Stimulated activated naive CD4-positive, alpha-beta T cell treated with Interleukin-2 at 50 U/mL for 16 hours (primary cell): ENCODE data around the gene ZGLP1.
A peak's percentile ranks its signal among the peaks of the same experiment; 100 is the strongest.
"Not testable (repeated sequence)": the region's sequence is repeated elsewhere in the genome, so short reads cannot be mapped to it uniquely, and the experiment has no call there.

Experiments used
- DNase-seq: peaks from one replicate; lab custom pipeline; 2025; lab: John Stamatoyannopoulos, UW

ZGLP1 gene

GRCh38 chr19:10309423-10309822, at the start of gene ZGLP1:
TSS of gene ZGLP1 (minus strand) at chr19:10309815.
- DNase-seq: no peak

GRCh38 chr19:10356431-10356830, 46.8 kb upstream of the ZGLP1 start:
- no peak for DNase-seq

- DNase-seq: peak; percentile 11
These were observed 44.3 kb upstream of the ZGLP1 start for GRCh38 chr19:10353793-10354391.

- no peak for DNase-seq
These were observed 43.4 kb upstream of the ZGLP1 start for GRCh38 chr19:10352764-10353671.

DNA sequence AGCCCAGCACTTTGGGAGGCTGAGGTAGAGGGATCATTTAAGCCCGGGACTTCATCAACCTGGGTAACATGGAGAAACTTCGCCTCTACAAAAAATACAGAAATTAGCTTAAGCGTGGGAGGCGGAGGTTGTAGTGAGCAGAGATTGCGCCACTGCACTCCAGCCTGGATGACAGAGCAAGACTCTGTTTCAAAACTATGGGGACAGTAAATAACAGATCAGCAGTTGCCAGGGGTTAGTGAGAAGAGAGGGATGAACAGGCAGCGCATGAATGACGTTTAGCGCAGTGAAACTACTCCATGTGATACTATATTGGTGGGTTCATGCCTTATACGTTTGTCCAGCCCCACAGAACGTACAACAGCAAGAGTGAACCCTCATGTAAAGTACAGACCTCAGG, 36.9 kb upstream of the ZGLP1 start:
- no peak for DNase-seq

DNA sequence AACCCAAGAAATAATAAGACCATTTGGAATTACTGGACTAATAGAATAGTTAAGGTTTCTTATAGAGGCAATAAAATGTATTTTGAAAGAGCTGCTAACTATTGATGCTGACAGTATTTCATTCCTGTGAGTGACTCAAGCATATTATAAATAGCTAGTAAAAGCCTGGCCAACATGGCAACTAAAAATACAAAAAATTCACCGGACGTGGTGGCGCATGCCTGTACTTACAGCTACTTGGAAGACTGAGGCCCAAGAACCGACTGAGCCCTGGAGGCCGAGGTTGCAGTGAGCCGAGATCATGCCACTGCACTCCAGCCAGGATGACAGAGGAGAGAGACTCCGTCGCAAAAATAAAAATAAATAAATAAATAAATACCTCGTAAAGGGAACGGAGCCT, 35.2 kb upstream of the ZGLP1 start:
- no peak for DNase-seq

GRCh38 chr19:10343495-10343894, 33.9 kb upstream of the ZGLP1 start:
- DNase-seq: no peak

DNA sequence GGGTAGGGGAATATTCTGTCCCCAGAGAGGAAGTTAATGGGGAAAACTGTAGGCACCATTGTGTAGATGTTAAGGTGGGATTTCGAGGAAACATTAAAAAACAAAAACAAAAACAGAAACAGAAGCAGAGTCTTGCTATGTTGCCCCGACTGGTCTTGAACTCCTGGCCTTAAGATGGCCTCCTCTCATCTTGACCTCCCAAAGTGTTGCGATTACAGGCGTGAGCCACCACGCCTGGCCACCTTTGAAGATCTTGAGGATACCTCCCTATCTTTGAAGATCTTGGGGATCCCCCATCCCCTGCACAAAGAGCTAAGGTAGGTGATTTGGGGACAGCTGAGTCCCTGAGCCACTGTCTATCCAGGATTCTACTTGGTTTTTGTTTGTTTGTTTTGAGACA, 30.4 kb upstream of the ZGLP1 start:
- DNase-seq: no peak

GRCh38 chr19:10339380-10339960, 29.9 kb upstream of the ZGLP1 start, which contains the start of gene ICAM3:
TSS of gene ICAM3 (minus strand) at chr19:10339624. CDS start at chr19:10339614, 10 bp downstream.
- peak; percentile 57 for DNase-seq

DNA sequence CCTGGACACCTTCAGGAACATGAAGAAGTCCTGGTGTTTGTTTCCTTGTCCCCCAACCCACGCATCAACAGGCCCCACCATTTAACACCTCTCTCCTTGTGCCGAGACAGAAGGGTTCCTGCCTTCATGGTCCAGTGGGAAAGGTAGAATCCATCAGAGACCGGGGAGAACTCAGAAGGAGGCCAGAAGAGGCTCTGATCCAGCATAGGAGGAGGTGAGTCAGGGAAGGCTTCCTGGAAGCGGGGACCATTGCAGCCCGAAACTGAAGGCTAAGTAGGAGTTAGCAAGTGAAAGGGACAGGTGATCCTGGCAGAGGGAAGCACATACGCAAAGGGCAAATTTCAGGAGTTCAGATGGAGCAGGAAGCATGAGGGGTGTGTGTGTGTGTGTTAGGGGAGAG, 29.3 kb upstream of the ZGLP1 start:
- DNase-seq: no peak

DNA sequence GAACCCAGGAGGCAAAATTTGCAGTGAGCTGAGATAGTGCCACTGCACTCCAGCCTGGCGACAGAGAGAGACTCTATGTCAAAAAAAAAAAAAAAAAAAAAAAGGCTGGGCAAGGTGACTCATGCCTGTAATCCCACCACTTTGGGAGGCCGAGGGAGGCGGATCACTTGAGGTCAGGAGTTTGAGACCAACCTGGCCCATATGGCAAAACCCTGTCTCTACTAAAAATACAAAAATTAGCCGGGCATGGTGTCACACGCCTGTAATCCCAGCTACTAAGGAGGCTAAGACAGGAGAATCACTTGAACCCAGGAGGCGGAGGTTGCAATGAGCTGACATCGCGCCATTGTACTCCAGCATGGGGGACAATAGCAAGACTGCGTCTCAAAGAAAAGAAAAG, 27.1 kb upstream of the ZGLP1 start:
- DNase-seq: not testable (repeated sequence)

- no peak for DNase-seq
These were observed 25.9 kb upstream of the ZGLP1 start for GRCh38 chr19:10335352-10335985.

- DNase-seq: no peak
These were observed 25.2 kb upstream of the ZGLP1 start for GRCh38 chr19:10334588-10335351.

GRCh38 chr19:10333758-10334587, 24.4 kb upstream of the ZGLP1 start:
- no peak for DNase-seq

- DNase-seq: peak; percentile 97
These were observed 23.5 kb upstream of the ZGLP1 start, which contains the start of gene RAVER1 for GRCh38 chr19:10332965-10333757. TSS of gene RAVER1 (minus strand) at chr19:10333529. CDS start at chr19:10333507, 22 bp downstream.

DNA sequence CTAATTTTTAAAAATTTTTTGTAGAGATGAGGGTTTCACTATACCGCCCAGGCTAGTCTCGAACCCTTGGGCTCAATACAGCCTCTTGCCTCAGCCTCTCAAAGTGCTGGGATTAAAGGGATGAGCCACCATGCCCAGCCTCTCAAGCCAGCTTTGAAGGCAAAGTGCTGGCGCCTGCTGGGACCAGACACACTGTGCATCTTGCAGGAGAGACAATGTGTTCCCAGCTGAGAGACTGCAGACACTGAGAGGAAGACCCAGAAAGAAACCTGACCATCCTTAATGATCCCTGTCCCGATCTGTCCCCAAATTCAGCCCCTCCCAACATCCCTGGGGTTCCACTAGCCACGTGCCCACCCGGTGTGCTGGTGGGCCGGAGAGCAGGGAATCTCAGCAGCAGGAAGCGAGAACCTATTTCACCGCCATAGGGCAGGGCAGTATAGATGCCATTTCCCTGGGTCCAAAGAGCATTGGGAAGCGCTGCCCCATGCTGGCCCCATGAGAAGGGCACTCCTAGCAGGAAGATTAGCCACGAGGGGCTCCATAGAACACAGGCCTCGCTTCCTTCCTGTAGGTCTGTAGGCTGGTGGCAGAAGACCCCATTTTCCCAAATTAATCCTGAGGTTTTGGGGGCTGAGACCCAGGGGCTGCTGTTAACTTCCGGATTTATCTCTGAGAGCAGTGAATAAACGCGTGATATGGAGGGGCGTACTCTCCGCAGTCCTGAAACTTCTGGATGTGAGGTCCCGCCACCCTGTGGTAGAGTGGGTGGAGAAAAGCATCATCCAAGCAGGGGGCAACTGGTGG, 22.7 kb upstream of the ZGLP1 start:
- no peak for DNase-seq

DNA sequence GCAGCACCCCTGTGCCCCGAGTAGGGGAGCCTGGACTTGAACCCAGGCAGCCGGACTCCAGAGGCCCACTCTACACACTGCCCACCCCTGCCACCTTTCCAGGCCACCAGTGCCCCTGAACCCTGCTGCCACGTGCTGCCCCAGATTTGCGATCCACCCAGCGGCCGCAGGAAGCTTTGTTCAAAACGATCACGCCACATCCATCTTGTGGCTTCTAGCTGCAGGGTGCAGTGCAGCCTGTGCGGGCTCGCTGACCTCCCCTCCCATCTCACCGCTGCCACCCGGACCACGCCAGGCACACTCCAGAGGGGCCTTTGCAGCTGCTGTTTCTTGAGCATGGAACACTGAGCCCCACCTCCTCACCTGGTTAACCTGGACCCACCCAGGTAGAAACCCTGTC, 19.9 kb upstream of the ZGLP1 start:
- DNase-seq: no peak

- DNase-seq: no peak
These were observed 19.2 kb upstream of the ZGLP1 start for GRCh38 chr19:10328558-10329429.
